ENCODE measurements around the gene MRPL39. TPM values are rescaled to one million over a fixed set of nuclear protein-coding genes. Genes with fewer than 3 reads are reported as not detected.

MRPL39 gene
- polyA plus RNA-seq, 3 donors = 5.1 to 22.3 (median 15.5) TPM

- Mint-ChIP-seq H3K27me3 (ENCODE audit: low read depth in 3 of 3) (peaks cover 26 to 33% (median 30%) of the 10 kb centered on the region in 3 donors), H3K27ac (no peak overlapping the region), H3K36me3 (no peaks in the 10 kb centered on the region), H3K9me3 (peaks cover 0 to 7% (median 3%) of the 10 kb centered on the region in 7 donors), H3K4me3 (no peak overlapping the region), H3K4me1 (peaks cover 15% of the 10 kb centered on the region)
- no peak overlapping the region for H3K9ac ChIP-seq (ENCODE audit: insufficient read depth, low read length, poor library complexity, severe bottlenecking)
- H3K4me2 ChIP-seq (replicated peaks; ENCODE audit: extremely low read depth, low read length, poor library complexity, severe bottlenecking) = no peak overlapping the region
- H3K4me3 ChIP-seq (replicated peaks in 1 of 3; ENCODE audit: low read depth in 2 of 3, low read length in 3 of 3) = no peak overlapping the region
- H3K9me3 ChIP-seq (replicated peaks in 1 of 2; ENCODE audit: control insufficient read depth in 1 of 2, insufficient read depth in 1 of 2, low read length in 2 of 2) = no peaks in the 10 kb centered on the region
- peaks cover 11 to 22% of the 10 kb centered on the region in 2 donors for H3K27me3 ChIP-seq (ENCODE audit: control insufficient read depth in 2 of 2, insufficient read depth in 2 of 2, low read length in 2 of 2)
- WGBS (ENCODE audit: insufficient coverage) = 68% methylated on average over 6 of the region's 8 CpGs
- no peaks in the 10 kb centered on the region for H3K79me2 ChIP-seq (ENCODE audit: insufficient read depth, low read length)
- H2AFZ ChIP-seq (ENCODE audit: insufficient read depth, low read depth, low read length, poor library complexity, severe bottlenecking) = no peak overlapping the region
- no peaks in the 10 kb centered on the region for H3K36me3 ChIP-seq (replicated peaks in 1 of 2; ENCODE audit: control insufficient read depth in 1 of 2, insufficient read depth in 2 of 2, low read length in 2 of 2)
- no peak overlapping the region for H3K27ac ChIP-seq (ENCODE audit: low read depth in 1 of 2, low read length in 2 of 2)
- H4K20me1 ChIP-seq (ENCODE audit: insufficient read depth, low read length) = no peaks in the 10 kb centered on the region
- peaks cover 17% of the 10 kb centered on the region in 2 donors for H3K4me1 ChIP-seq (ENCODE audit: control insufficient read depth in 1 of 2, insufficient read depth in 2 of 2, low read length in 2 of 2)
- TF ChIP-seq, protein P1, sequence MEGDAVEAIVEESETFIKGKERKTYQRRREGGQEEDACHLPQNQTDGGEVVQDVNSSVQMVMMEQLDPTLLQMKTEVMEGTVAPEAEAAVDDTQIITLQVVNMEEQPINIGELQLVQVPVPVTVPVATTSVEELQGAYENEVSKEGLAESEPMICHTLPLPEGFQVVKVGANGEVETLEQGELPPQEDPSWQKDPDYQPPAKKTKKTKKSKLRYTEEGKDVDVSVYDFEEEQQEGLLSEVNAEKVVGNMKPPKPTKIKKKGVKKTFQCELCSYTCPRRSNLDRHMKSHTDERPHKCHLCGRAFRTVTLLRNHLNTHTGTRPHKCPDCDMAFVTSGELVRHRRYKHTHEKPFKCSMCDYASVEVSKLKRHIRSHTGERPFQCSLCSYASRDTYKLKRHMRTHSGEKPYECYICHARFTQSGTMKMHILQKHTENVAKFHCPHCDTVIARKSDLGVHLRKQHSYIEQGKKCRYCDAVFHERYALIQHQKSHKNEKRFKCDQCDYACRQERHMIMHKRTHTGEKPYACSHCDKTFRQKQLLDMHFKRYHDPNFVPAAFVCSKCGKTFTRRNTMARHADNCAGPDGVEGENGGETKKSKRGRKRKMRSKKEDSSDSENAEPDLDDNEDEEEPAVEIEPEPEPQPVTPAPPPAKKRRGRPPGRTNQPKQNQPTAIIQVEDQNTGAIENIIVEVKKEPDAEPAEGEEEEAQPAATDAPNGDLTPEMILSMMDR (IDR thresholded peaks at IDR 0.05) = no peak
- peak in 1 of 3 donors; percentile 7 for DNase-seq
- intact Hi-C loops (cut with micrococcal nuclease) = no loop called here
These were observed 28.0 kb upstream of the MRPL39 start for GRCh38 chr21:25635310-25635709.

DNA sequence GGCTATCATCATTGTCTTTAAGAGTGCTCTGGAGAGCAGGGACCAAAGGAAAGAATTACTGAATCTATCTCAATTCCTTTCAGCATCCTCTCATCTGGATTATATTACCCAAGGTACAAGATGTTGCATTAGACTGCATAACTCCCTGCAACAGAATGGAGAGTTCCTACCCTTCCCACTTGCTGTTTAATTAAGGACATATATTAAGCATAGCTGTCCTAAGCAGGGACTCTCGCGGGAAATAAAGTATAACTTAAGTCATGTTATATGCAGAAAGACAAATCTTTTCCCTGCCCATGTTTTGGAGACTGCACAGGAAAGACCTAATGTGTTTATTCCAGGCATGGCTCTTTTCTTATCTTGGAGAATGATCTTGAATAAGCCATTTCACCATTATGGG lies 25.0 kb upstream of the MRPL39 start:
- H3K27me3 ChIP-seq (ENCODE audit: control insufficient read depth in 2 of 2, insufficient read depth in 2 of 2, low read length in 2 of 2) = peaks cover 0 to under 1% of the 10 kb centered on the region in 2 donors
- no peak overlapping the region for H3K27ac Mint-ChIP-seq

More for the DNA sequence above, 25.0 kb upstream of the MRPL39 start:
- Histone ChIP-seq H3K9ac (ENCODE audit: insufficient read depth, low read length, poor library complexity, severe bottlenecking) (no peak overlapping the region), H3K36me3 (replicated peaks in 1 of 2; ENCODE audit: control insufficient read depth in 1 of 2, insufficient read depth in 2 of 2, low read length in 2 of 2) (no peaks in the 10 kb centered on the region), H3K4me1 (ENCODE audit: control insufficient read depth in 1 of 2, insufficient read depth in 2 of 2, low read length in 2 of 2) (no peaks in the 10 kb centered on the region), H3K4me2 (replicated peaks; ENCODE audit: extremely low read depth, low read length, poor library complexity, severe bottlenecking) (no peak overlapping the region), H3K4me3 (replicated peaks in 1 of 3; ENCODE audit: low read depth in 2 of 3, low read length in 3 of 3) (no peak overlapping the region), H3K79me2 (ENCODE audit: insufficient read depth, low read length) (no peaks in the 10 kb centered on the region), H2AFZ (ENCODE audit: insufficient read depth, low read depth, low read length, poor library complexity, severe bottlenecking) (no peak overlapping the region), H4K20me1 (ENCODE audit: insufficient read depth, low read length) (no peaks in the 10 kb centered on the region), H3K27ac (ENCODE audit: low read depth in 1 of 2, low read length in 2 of 2) (no peak overlapping the region), H3K9me3 (replicated peaks in 1 of 2; ENCODE audit: control insufficient read depth in 1 of 2, insufficient read depth in 1 of 2, low read length in 2 of 2) (no peaks in the 10 kb centered on the region)
- no CpG with 5 or more reads among the region's 2 CpGs for WGBS (ENCODE audit: insufficient coverage)
- H3K27me3 Mint-ChIP-seq (ENCODE audit: low read depth in 3 of 3) = peaks cover 4 to 5% (median 4%) of the 10 kb centered on the region in 3 donors
- H3K9me3 Mint-ChIP-seq = peaks cover 0 to 5% (median 3%) of the 10 kb centered on the region in 7 donors
- TF ChIP-seq, protein P1 (IDR thresholded peaks at IDR 0.05) = no peak
- H3K4me1 Mint-ChIP-seq = no peaks in the 10 kb centered on the region
- DNase-seq = no peak
- no peaks in the 10 kb centered on the region for H3K36me3 Mint-ChIP-seq
- H3K4me3 Mint-ChIP-seq = no peak overlapping the region
- intact Hi-C loops (cut with micrococcal nuclease) = no loop called here
